Caco-2 (cell line): ENCODE data around the gene CLASRP. TPM values are rescaled to one million over a fixed set of nuclear protein-coding genes. Genes with fewer than 3 reads are reported as not detected.

Source experiments
- BruUV-seq: library from RNA; stranded (reverse); fragments of 400-500 nt; replicated peaks from 2 replicates; lab custom pipeline; 2021; lab: Mats Ljungman, UMichigan
- CTCF ChIA-PET: fragments of 300-600 bp; sonication (Branson Sonifier 250); formaldehyde crosslinking; loops from one replicate; lab custom pipeline; 2022; ENCODE audit warnings: antibody characterized with exemption; lab: Charles Lee
- POLR2A ChIA-PET: fragments of 300-600 bp; sonication (Branson Sonifier 250); formaldehyde crosslinking; loops from one replicate; lab custom pipeline; 2022; ENCODE audit warnings: antibody characterized with exemption; lab: Charles Lee
- DNase-seq, 2 experiments: peaks; one replicate each; pipeline versions ENCODE4 v3.0.0 to v3.0.0-alpha.2; 2020 to 2022
- H3K27me3 ChIP-seq: replicated peaks from 2 replicates; pipeline ENCODE4 v1.6.0; 2011; ENCODE audit warnings: low read length; ENCODE audit not compliant: control insufficient read depth, insufficient read depth
- H3K36me3 ChIP-seq: 2 replicates; pipeline ENCODE4 v1.5.1; 2011; ENCODE audit warnings: low read length; ENCODE audit not compliant: control insufficient read depth, insufficient read depth
- H3K4me1 ChIP-seq: fragments of 250-450 bp; sonication (Bioruptor Pico); 2 replicates; pipeline ENCODE4 v1.5.1; 2020; ENCODE audit warnings: mild to moderate bottlenecking
- H3K4me3 ChIP-seq: 2 replicates; pipeline ENCODE4 v1.5.1; 2011; ENCODE audit warnings: low read depth, mild to moderate bottlenecking, control low read depth, low read length
- H3K9me3 ChIP-seq: fragments of 250-450 bp; sonication (Bioruptor Pico); 2 replicates; pipeline ENCODE4 v1.5.1; 2020; ENCODE audit warnings: mild to moderate bottlenecking, moderate library complexity
- H3K27ac Mint-ChIP-seq: one replicate; pipeline ENCODE4 v1.8.0; 2022; ENCODE audit warnings: mixed read lengths; ENCODE audit not compliant: unreplicated experiment
- H3K27me3 Mint-ChIP-seq: one replicate; pipeline ENCODE4 v1.8.0; 2022; ENCODE audit warnings: mixed read lengths; ENCODE audit not compliant: insufficient read depth, unreplicated experiment
- H3K36me3 Mint-ChIP-seq: one replicate; pipeline ENCODE4 v1.8.0; 2022; ENCODE audit warnings: mild to moderate bottlenecking, mixed read lengths; ENCODE audit not compliant: insufficient read depth, unreplicated experiment
- H3K4me1 Mint-ChIP-seq: one replicate; pipeline ENCODE4 v1.8.0; 2022; ENCODE audit warnings: low read depth, mixed read lengths; ENCODE audit not compliant: unreplicated experiment
- H3K4me3 Mint-ChIP-seq: one replicate; pipeline ENCODE4 v1.8.0; 2022; ENCODE audit warnings: mild to moderate bottlenecking, moderate library complexity, mixed read lengths; ENCODE audit not compliant: unreplicated experiment
- H3K9me3 Mint-ChIP-seq: one replicate; pipeline ENCODE4 v1.8.0; 2022; ENCODE audit warnings: mixed read lengths; ENCODE audit not compliant: unreplicated experiment
- intact Hi-C: fragments of 100-400 bp; cut with micrococcal nuclease; formaldehyde crosslinking; loops from one replicate; pipeline ENCODE4 v1.10.0; 2022; ENCODE audit not compliant: unreplicated experiment
- total RNA-seq: library from RNA; stranded (reverse); gene quantifications from 2 replicates; pipeline ENCODE4 v1.2.3, GENCODE V29; 2022
- TF ChIP-seq, protein P1 (sequence below), 2 experiments: fragments of 200-600 bp in 1 of 2; IDR thresholded peaks; 1 replicate in 1 of 2; 2 replicates in 1 of 2; pipeline versions ENCODE4 v1.5.1 to v1.8.0; 2011 to 2022; ENCODE audit warnings: antibody characterized with exemption in 1 of 2, control low read depth in 1 of 2, inconsistent platforms in 1 of 2, low read depth in 1 of 2, low read length in 1 of 2, mild to moderate bottlenecking in 1 of 2, moderate library complexity in 1 of 2; ENCODE audit not compliant: insufficient read depth in 1 of 2, severe bottlenecking in 1 of 2, unreplicated experiment in 1 of 2

Gene CLASRP
- total RNA-seq, 1 experiment from 2014 or later = 104 TPM

DNA sequence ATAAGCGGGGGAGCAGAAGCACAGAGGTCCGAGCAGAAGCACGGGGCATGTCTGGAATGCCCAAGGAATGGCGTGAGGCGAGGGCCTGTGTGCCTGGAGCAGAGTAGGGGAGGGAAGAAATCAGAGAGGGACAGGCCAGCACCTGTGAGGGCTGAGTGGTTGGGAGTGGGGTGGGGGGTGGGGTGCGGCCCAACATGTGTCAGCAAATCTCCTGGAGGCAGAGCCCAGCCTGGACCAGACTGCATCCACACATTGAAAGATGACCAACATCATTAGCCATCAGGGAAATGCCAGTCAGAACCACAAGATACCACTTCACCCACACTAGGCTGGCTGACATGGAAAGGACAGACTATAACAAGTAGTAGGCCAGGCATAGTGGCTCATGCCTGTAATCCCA is 11.2 kb downstream of the CLASRP start:
- Histone ChIP-seq H3K36me3 (peaks cover 3% of the 10 kb centered on the region), H3K27me3 (no peaks in the 10 kb centered on the region), H3K4me1 (peaks cover 16% of the 10 kb centered on the region), H3K9me3 (no peaks in the 10 kb centered on the region), H3K4me3 (no peak overlapping the region)
- H3K27ac Mint-ChIP-seq = no peak overlapping the region
- no TSS peak for BruUV-seq
- H3K9me3 Mint-ChIP-seq = no peaks in the 10 kb centered on the region
- CTCF ChIA-PET = interaction anchor here (1.4 kb wide), 1 partner anchor 10 kb away, joined by 4 read pairs; no protein-coding TSS in a partner anchor
- no peak for DNase-seq
- H3K36me3 Mint-ChIP-seq = peaks cover 78% of the 10 kb centered on the region
- POLR2A ChIA-PET = interaction anchor here (0.5 to 0.9 kb wide), 2 partner anchors 11 to 462 kb away, joined by 3 to 5 read pairs; partner anchors contain the start of gene CLASRP
- peaks cover 21% of the 10 kb centered on the region for H3K4me1 Mint-ChIP-seq
- H3K4me3 Mint-ChIP-seq = no peak overlapping the region
- intact Hi-C loops = no loop called here
- TF ChIP-seq, protein P1, sequence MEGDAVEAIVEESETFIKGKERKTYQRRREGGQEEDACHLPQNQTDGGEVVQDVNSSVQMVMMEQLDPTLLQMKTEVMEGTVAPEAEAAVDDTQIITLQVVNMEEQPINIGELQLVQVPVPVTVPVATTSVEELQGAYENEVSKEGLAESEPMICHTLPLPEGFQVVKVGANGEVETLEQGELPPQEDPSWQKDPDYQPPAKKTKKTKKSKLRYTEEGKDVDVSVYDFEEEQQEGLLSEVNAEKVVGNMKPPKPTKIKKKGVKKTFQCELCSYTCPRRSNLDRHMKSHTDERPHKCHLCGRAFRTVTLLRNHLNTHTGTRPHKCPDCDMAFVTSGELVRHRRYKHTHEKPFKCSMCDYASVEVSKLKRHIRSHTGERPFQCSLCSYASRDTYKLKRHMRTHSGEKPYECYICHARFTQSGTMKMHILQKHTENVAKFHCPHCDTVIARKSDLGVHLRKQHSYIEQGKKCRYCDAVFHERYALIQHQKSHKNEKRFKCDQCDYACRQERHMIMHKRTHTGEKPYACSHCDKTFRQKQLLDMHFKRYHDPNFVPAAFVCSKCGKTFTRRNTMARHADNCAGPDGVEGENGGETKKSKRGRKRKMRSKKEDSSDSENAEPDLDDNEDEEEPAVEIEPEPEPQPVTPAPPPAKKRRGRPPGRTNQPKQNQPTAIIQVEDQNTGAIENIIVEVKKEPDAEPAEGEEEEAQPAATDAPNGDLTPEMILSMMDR (IDR thresholded peaks at IDR 0.05; ENCODE audit: insufficient read depth in 1 of 2, low read depth in 1 of 2, low read length in 1 of 2, severe bottlenecking in 1 of 2, unreplicated experiment in 1 of 2) = no peak
- H3K27me3 Mint-ChIP-seq = no peaks in the 10 kb centered on the region

DNA sequence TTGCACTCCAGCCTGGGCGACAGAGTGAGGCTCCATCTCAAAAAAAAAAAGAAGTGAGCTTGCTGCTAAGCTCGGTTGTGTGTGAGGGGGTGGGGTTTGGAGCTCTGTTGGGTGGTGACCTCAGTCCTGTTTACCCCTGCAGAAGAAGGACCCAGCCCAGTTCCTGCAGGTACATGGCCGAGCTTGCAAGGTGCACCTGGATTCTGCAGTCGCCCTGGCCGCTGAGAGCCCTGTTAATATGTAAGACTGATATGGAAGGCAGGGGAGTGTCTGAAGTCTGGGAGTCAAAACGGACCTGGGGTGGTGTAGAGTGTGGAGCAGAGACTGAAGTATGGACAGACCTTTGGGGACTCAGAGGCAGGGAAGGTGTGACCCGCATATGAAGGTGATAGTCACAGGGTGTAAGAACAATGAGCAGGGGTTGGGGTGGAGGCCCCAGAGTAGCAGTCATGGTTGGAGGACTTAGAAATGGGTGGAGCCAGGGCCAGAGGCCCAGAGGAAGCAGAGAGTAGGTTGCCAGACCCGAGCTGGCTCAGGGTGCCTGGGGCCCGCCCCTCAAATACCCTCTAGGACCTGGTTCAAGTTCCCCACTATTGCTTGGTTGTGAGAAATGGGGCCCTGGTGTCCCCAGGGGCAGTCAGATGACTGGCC is 13.2 kb downstream of the CLASRP start:
- BruUV-seq = no TSS peak
- peak overlapping the region; percentile 30 for H3K27ac Mint-ChIP-seq
- CTCF ChIA-PET = interaction anchor here (1.0 kb wide), 1 partner anchor 110 kb away, joined by 3 read pairs; no protein-coding TSS in a partner anchor
- no peaks in the 10 kb centered on the region for H3K9me3 ChIP-seq
- intact Hi-C loops = no loop called here
- H3K9me3 Mint-ChIP-seq = no peaks in the 10 kb centered on the region
- peaks cover 74% of the 10 kb centered on the region for H3K36me3 Mint-ChIP-seq
- no peak for DNase-seq
- H3K4me3 Mint-ChIP-seq = no peak overlapping the region
- POLR2A ChIA-PET = no interaction called here
- H3K4me3 ChIP-seq = no peak overlapping the region
- H3K4me1 Mint-ChIP-seq = peaks cover 4% of the 10 kb centered on the region
- TF ChIP-seq, protein P1 (IDR thresholded peaks at IDR 0.05; ENCODE audit: insufficient read depth in 1 of 2, low read depth in 1 of 2, low read length in 1 of 2, severe bottlenecking in 1 of 2, unreplicated experiment in 1 of 2) = no peak
- H3K27me3 Mint-ChIP-seq = no peaks in the 10 kb centered on the region
- no peaks in the 10 kb centered on the region for H3K4me1 ChIP-seq
- H3K36me3 ChIP-seq = peaks cover 5% of the 10 kb centered on the region
- H3K27me3 ChIP-seq = no peaks in the 10 kb centered on the region

DNA sequence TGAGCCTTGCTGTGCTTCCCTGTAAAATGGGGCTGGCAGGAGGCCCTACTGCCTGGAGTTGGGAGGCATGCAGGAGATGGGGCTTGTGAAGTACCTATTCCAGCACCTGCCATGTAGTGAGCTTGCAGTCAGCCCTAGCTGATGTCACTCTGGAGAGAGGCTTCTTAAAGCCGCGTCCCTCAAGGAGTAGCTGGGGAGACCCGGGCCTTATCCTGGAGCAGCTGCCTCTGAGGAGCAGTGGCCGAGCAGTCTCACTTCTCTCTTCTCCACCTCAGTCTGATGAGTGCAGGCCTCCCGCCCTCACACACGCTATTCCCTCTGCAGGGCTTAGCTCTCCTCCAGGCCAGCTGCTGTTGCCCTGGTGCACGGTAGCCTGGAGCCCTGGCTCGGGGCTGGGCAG is 18.0 kb downstream of the CLASRP start:
- Histone ChIP-seq H3K27me3 (no peaks in the 10 kb centered on the region), H3K36me3 (peaks cover 15% of the 10 kb centered on the region), H3K9me3 (no peaks in the 10 kb centered on the region), H3K4me1 (no peaks in the 10 kb centered on the region), H3K4me3 (no peak overlapping the region)
- BruUV-seq = no TSS peak
- Mint-ChIP-seq H3K27ac (no peak overlapping the region), H3K4me3 (no peak overlapping the region), H3K27me3 (no peaks in the 10 kb centered on the region), H3K36me3 (peaks cover 79% of the 10 kb centered on the region), H3K9me3 (no peaks in the 10 kb centered on the region), H3K4me1 (peaks cover 8% of the 10 kb centered on the region)
- intact Hi-C loops = no loop called here
- no peak for DNase-seq
- ChIA-PET POLR2A (interaction anchor here (1.4 kb wide), 1 partner anchor 11 kb away, joined by 4 read pairs; no protein-coding TSS in a partner anchor), CTCF (interaction anchor here (1.0 to 1.3 kb wide), 2 partner anchors 11 to 40 kb away, joined by 4 read pairs; no protein-coding TSS in a partner anchor)
- TF ChIP-seq, protein P1 (IDR thresholded peaks at IDR 0.05; ENCODE audit: insufficient read depth in 1 of 2, low read depth in 1 of 2, low read length in 1 of 2, severe bottlenecking in 1 of 2, unreplicated experiment in 1 of 2) = no peak
